IMR-90 (cell line): Measurements from ENCODE around the gene CORO1C. TPM values are rescaled to one million over a fixed set of nuclear protein-coding genes. Genes with fewer than 3 reads are reported as not detected.

Experiments used
- ATAC-seq: fragments of 200-7000 bp; cut with Tn5 transposase; 2 replicates; pipeline ENCODE4 v1.9.1; 2020; ENCODE audit warnings: low read depth, mild to moderate bottlenecking, moderate library complexity
- BruUV-seq: library from RNA; stranded (reverse); fragments of 400-500 nt; replicated peaks from 2 replicates; lab custom pipeline; 2021; lab: Mats Ljungman, UMichigan
- CTCF ChIA-PET: fragments of 300-600 bp; formaldehyde crosslinking; extraction: SDS; loops from one replicate; lab custom pipeline; 2021; ENCODE audit warnings: antibody characterized with exemption; lab: Yijun Ruan, JAX
- POLR2A ChIA-PET: fragments of 300-600 bp; sonication (Branson Sonifier 250); formaldehyde crosslinking; loops from one replicate; lab custom pipeline; 2022; ENCODE audit warnings: antibody characterized with exemption; ENCODE audit not compliant: unreplicated experiment; lab: Charles Lee
- DNase-seq: peaks from one replicate; pipeline ENCODE4 v3.0.0; 2013
- H2AFZ ChIP-seq: replicated peaks from 2 replicates; pipeline ENCODE3; 2013; ENCODE audit warnings: low read length, mild to moderate bottlenecking; ENCODE audit not compliant: poor library complexity
- H2AK5ac ChIP-seq: 2 replicates; pipeline ENCODE4 v1.6.1; 2013; ENCODE audit warnings: low read depth, low read length, inconsistent platforms
- H2AK9ac ChIP-seq: replicated peaks from 2 replicates; pipeline ENCODE3; 2013; ENCODE audit warnings: mild to moderate bottlenecking, low read depth, low read length, moderate library complexity; ENCODE audit not compliant: poor library complexity
- H2BK120ac ChIP-seq: 2 replicates; pipeline ENCODE4 v1.6.1; 2013; ENCODE audit warnings: low read depth, low read length, inconsistent platforms
- H2BK15ac ChIP-seq: 3 replicates; pipeline ENCODE4 v1.6.1; 2013; ENCODE audit warnings: low read depth, low read length, inconsistent platforms
- H2BK20ac ChIP-seq: 2 replicates; pipeline ENCODE4 v1.6.1; 2013; ENCODE audit warnings: low read depth, mild to moderate bottlenecking, inconsistent platforms, low read length, moderate library complexity
- H2BK5ac ChIP-seq: 2 replicates; pipeline ENCODE4 v1.6.1; 2013; ENCODE audit warnings: mild to moderate bottlenecking, low read depth, low read length, inconsistent platforms; ENCODE audit not compliant: poor library complexity, severe bottlenecking
- H3K14ac ChIP-seq: replicated peaks from 2 replicates; pipeline ENCODE4 v1.6.1; 2013; ENCODE audit warnings: low read depth, low read length, inconsistent platforms
- H3K18ac ChIP-seq: 2 replicates; pipeline ENCODE4 v1.6.1; 2013; ENCODE audit warnings: low read depth, low read length, control low read depth
- H3K23ac ChIP-seq: 2 replicates; pipeline ENCODE4 v1.6.1; 2013; ENCODE audit warnings: low read depth, low read length, inconsistent platforms
- H3K27ac ChIP-seq: 2 replicates; pipeline ENCODE4 v1.5.1; 2013; ENCODE audit warnings: mild to moderate bottlenecking, control low read depth, low read length; ENCODE audit not compliant: insufficient read depth
- H3K27me3 ChIP-seq: 2 replicates; pipeline ENCODE4 v1.6.1; 2013; ENCODE audit warnings: low read length; ENCODE audit not compliant: control insufficient read depth, insufficient read depth
- H3K36me3 ChIP-seq: 2 replicates; pipeline ENCODE4 v1.6.1; 2013; ENCODE audit warnings: low read length, mixed read lengths; ENCODE audit not compliant: control insufficient read depth, insufficient read depth
- H3K4ac ChIP-seq: 2 replicates; pipeline ENCODE4 v1.6.1; 2013; ENCODE audit warnings: low read depth, low read length, inconsistent platforms
- H3K4me1 ChIP-seq: 2 replicates; pipeline ENCODE4 v1.6.1; 2013; ENCODE audit warnings: low read length, mixed read lengths; ENCODE audit not compliant: control insufficient read depth, insufficient read depth
- H3K4me2 ChIP-seq: 2 replicates; pipeline ENCODE4 v1.6.1; 2013; ENCODE audit warnings: low read depth, mild to moderate bottlenecking, control low read depth, low read length, moderate library complexity
- H3K4me3 ChIP-seq: 2 replicates; pipeline ENCODE4 v1.5.1; 2013; ENCODE audit warnings: low read depth, mild to moderate bottlenecking, control low read depth, low read length, moderate library complexity; ENCODE audit not compliant: insufficient read depth
- H3K56ac ChIP-seq: 2 replicates; pipeline ENCODE4 v1.6.1; 2013; ENCODE audit warnings: low read length, inconsistent platforms; ENCODE audit not compliant: insufficient read depth; ENCODE audit errors: extremely low read depth
- H3K79me1 ChIP-seq, 2 experiments: 2 replicates each; pipeline ENCODE4 v1.6.1; 2013; ENCODE audit warnings: low read length in 2 of 2, inconsistent platforms in 1 of 2, low read depth in 1 of 2
- H3K9ac ChIP-seq: 2 replicates; pipeline ENCODE4 v1.6.1; 2013; ENCODE audit warnings: low read depth, low read length, control low read depth
- H3K9me1 ChIP-seq: 2 replicates; pipeline ENCODE4 v1.6.1; 2013; ENCODE audit warnings: low read length, inconsistent platforms; ENCODE audit not compliant: insufficient read depth
- H3K9me3 ChIP-seq: 2 replicates; pipeline ENCODE4 v1.6.1; 2013; ENCODE audit warnings: low read length; ENCODE audit not compliant: control insufficient read depth, insufficient read depth
- H4K20me1 ChIP-seq: 2 replicates; pipeline ENCODE4 v1.6.1; 2013; ENCODE audit warnings: low read length, inconsistent platforms; ENCODE audit not compliant: insufficient read depth
- H4K5ac ChIP-seq: 2 replicates; pipeline ENCODE4 v1.6.1; 2013; ENCODE audit warnings: mild to moderate bottlenecking, low read depth, low read length, control low read depth
- H4K8ac ChIP-seq, 2 experiments: 2 replicates each; pipeline ENCODE4 v1.6.1; 2013; ENCODE audit warnings: low read depth in 2 of 2, low read length in 2 of 2, control low read depth in 1 of 2, inconsistent platforms in 1 of 2
- H4K91ac ChIP-seq: 2 replicates; pipeline ENCODE4 v1.6.1; 2013; ENCODE audit warnings: low read depth, low read length, inconsistent platforms; ENCODE audit not compliant: insufficient read depth
- BHLHE40 ChIP-seq: fragments of 150-350 bp; IDR thresholded peaks from 2 replicates; pipeline ENCODE4 v1.6.1; 2016; ENCODE audit warnings: mild to moderate bottlenecking, low read depth, low read length
- CEBPB ChIP-seq: IDR thresholded peaks from 2 replicates; pipeline ENCODE4 v1.6.1; 2012; ENCODE audit warnings: low read depth, low read length, improper control_type of control experiment
- CHD1 ChIP-seq: IDR thresholded peaks from 2 replicates; pipeline ENCODE4 v1.6.1; 2012; ENCODE audit warnings: low read depth, low read length, improper control_type of control experiment
- ELK1 ChIP-seq: fragments of 150-350 bp; IDR thresholded peaks from 2 replicates; pipeline ENCODE4 v1.6.1; 2016; ENCODE audit warnings: low read depth, mild to moderate bottlenecking, low read length, moderate library complexity, borderline replicate concordance
- FOS ChIP-seq: fragments of 150-350 bp; IDR thresholded peaks from 2 replicates; pipeline ENCODE4 v1.6.1; 2016; ENCODE audit warnings: low read depth, low read length
- MAFK ChIP-seq: IDR thresholded peaks from 2 replicates; pipeline ENCODE4 v1.6.1; 2012; ENCODE audit warnings: low read depth, low read length, improper control_type of control experiment
- MAZ ChIP-seq: IDR thresholded peaks from 2 replicates; pipeline ENCODE4 v1.6.1; 2012; ENCODE audit warnings: low read depth, mild to moderate bottlenecking, low read length, improper control_type of control experiment, moderate library complexity, borderline replicate concordance
- MXI1 ChIP-seq: IDR thresholded peaks from 2 replicates; pipeline ENCODE4 v1.6.1; 2012; ENCODE audit warnings: low read depth, mild to moderate bottlenecking, low read length, moderate library complexity, borderline replicate concordance
- NFE2L2 ChIP-seq: fragments of 150-350 bp; IDR thresholded peaks from 2 replicates; pipeline ENCODE4 v1.6.1; 2016; ENCODE audit warnings: low read depth, mild to moderate bottlenecking, low read length
- POLR2A ChIP-seq: IDR thresholded peaks from 2 replicates; pipeline ENCODE4 v1.6.1; 2012; ENCODE audit warnings: mild to moderate bottlenecking, low read depth, low read length
- RAD21 ChIP-seq: IDR thresholded peaks from 2 replicates; pipeline ENCODE4 v1.6.1; 2012; ENCODE audit warnings: low read length, improper control_type of control experiment
- RCOR1 ChIP-seq: IDR thresholded peaks from 2 replicates; pipeline ENCODE4 v1.6.1; 2012; ENCODE audit warnings: mild to moderate bottlenecking, low read length, improper control_type of control experiment; ENCODE audit not compliant: insufficient replicate concordance
- RFX5 ChIP-seq: IDR thresholded peaks from 2 replicates; pipeline ENCODE4 v1.8.0; 2012; ENCODE audit warnings: low read depth, mild to moderate bottlenecking, low read length, moderate library complexity
- SMC3 ChIP-seq: fragments of 150-350 bp; IDR thresholded peaks from 2 replicates; pipeline ENCODE4 v1.6.1; 2016; ENCODE audit warnings: low read depth, mild to moderate bottlenecking, antibody characterized with exemption, low read length, moderate library complexity
- USF2 ChIP-seq: fragments of 150-350 bp; IDR thresholded peaks from 2 replicates; pipeline ENCODE4 v1.6.1; 2017; ENCODE audit warnings: mild to moderate bottlenecking, antibody characterized with exemption, low read length, low read depth
- WGBS, 2 experiments: methylation state at CpG; one replicate each; pipeline versions ENCODE4 v1.1.5 to v1.1.7; 2013; ENCODE audit warnings: missing lambda C conversion rate in 2 of 2; ENCODE audit not compliant: insufficient read length in 1 of 2; ENCODE audit errors: extremely low coverage in 2 of 2; 5-methylcytosine and 5-hydroxymethylcytosine counted together
- dilution Hi-C: fragments of 300-500 bp; cut with HindIII; formaldehyde crosslinking; loops from one replicate; pipeline ENCODE4 v1.14.3; 2018; ENCODE audit warnings: low sequenced_read_pairs; ENCODE audit not compliant: unreplicated experiment
- in situ Hi-C: fragments of 300-500 bp; cut with MboI; formaldehyde crosslinking; loops from 3 replicates; pipeline ENCODE4 v1.14.3; 2019; ENCODE audit warnings: low sequenced_read_pairs, inconsistent platforms, mixed read lengths
- intact Hi-C: fragments of 100-400 bp; cut with micrococcal nuclease; formaldehyde crosslinking; loops from 2 replicates; pipeline ENCODE4 v1.10.0; 2022
- polyA plus RNA-seq, 3 experiments: library from polyadenylated mRNA; depleted of rRNA; stranded (reverse); fragments of >200 nt; gene quantifications; 2 replicates each; pipeline ENCODE4 v1.2.3, GENCODE V29; 2012; ENCODE audit warnings: low replicate concordance in 1 of 3
- total RNA-seq: library from RNA; depleted of rRNA; stranded (reverse); fragments of >200 nt; gene quantifications from 2 replicates; pipeline ENCODE4 v1.2.3, GENCODE V29; 2012

Gene CORO1C
- total and polyA plus RNA-seq, 2 of the 4 experiments (the other 2 are of a cell fraction): 675 to 1,100 TPM

DNA sequence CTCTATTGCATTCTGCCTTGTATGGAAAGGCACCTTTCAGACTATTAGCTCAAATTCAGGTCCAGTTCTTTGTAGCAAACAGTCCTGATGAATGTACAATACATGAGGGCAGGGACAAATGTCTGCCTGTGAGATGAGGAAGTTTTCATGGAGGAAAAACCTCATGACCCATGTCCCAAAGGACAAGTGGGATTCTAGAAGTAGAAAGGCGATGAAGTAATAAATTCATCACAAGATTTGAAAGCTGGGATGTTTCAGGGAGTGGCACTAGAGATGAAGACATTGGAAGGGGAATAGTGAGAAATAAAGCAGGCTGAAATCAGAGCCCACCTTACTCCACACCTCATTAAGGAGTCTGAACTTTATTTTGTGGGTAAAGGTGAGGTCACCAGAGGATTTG is 4.2 kb downstream of the CORO1C start:
- in situ Hi-C loops: loop anchor here (10.0 kb wide), 1 partner anchor 128 kb away; the partner anchor contains the start of gene SSH1
- Histone ChIP-seq H4K8ac (peak overlapping the region; percentile 49 to 75; a peak in 3 of 4 replicates), H3K4me3 (no peak overlapping the region)
- TF ChIP-seq ELK1: no peak
- no peak for TF ChIP-seq CHD1
- no peak for TF ChIP-seq POLR2A
- TF ChIP-seq MAFK: no peak
- no peak for TF ChIP-seq FOS
- TF ChIP-seq BHLHE40: no peak
- no peak for TF ChIP-seq SMC3
- no peak for TF ChIP-seq USF2
- TF ChIP-seq MXI1: no peak
- TF ChIP-seq MAZ: no peak
- TF ChIP-seq RCOR1: no peak
- no peak for TF ChIP-seq CEBPB
- TF ChIP-seq NFE2L2: no peak
- no peak for TF ChIP-seq RAD21
- no peak for TF ChIP-seq RFX5

More for the DNA sequence above, 4.2 kb downstream of the CORO1C start:
- Histone ChIP-seq H3K4ac (peak overlapping the region; percentile 69; the same call in 1 of the 2 replicates), H3K27ac (peak overlapping the region; percentile 27; the same call in 1 of the 2 replicates), H3K79me1 (peaks cover 0 to 20% of the 10 kb centered on the region in 2 experiments; a peak in 2 of 4 replicates), H4K5ac (peak overlapping the region; percentile 1; the same call in 1 of the 2 replicates), H3K9me3 (no peaks in the 10 kb centered on the region), H4K91ac (peak overlapping the region; percentile 53), H3K4me1 (peaks cover 22% of the 10 kb centered on the region), H2AK9ac (no peak overlapping the region), H3K23ac (peak overlapping the region; percentile 93), H3K14ac (peak overlapping the region; percentile 91), H2BK5ac (peak overlapping the region; percentile 100), H3K4me2 (peak overlapping the region; percentile 35; the same call in 1 of the 2 replicates), H4K20me1 (peaks cover 54% of the 10 kb centered on the region), H3K9me1 (peaks cover 5% of the 10 kb centered on the region), H2AK5ac (peak overlapping the region; percentile 54; the same call in 1 of the 2 replicates), H3K18ac (peak overlapping the region; percentile 77; the same call in 1 of the 2 replicates), H3K36me3 (peaks cover 2% of the 10 kb centered on the region; the same call in 1 of the 2 replicates), H2AFZ (no peak overlapping the region), H3K27me3 (no peaks in the 10 kb centered on the region), H2BK15ac (peak overlapping the region; percentile 77), H3K9ac (peak overlapping the region; percentile 25; the same call in 1 of the 2 replicates), H2BK20ac (peak overlapping the region; percentile 64), H2BK120ac (peak overlapping the region; percentile 75; the same call in 1 of the 2 replicates), H3K56ac (peak overlapping the region; percentile 43; the same call in 1 of the 2 replicates)
- POLR2A ChIA-PET: interaction anchor here (1.0 kb wide), 1 partner anchor 76 kb away, joined by 3 read pairs; no protein-coding TSS in a partner anchor
- dilution Hi-C loops (no loop called here), intact Hi-C loops (no loop called here)
- CTCF ChIA-PET: interaction anchor here (0.6 kb wide), 1 partner anchor 701 kb away, joined by 3 read pairs; no protein-coding TSS in a partner anchor
- ATAC-seq: no peak
- BruUV-seq: no TSS peak
- no CpG with 5 or more reads among the region's 1 CpG for WGBS, 2 experiments
- no peak for DNase-seq
